GM19025 (cell line): ENCODE results near the gene SYNDIG1.

Experiments used
- ATAC-seq: cut with Tn5 transposase; IDR thresholded peaks from one replicate; pipeline ENCODE4 v1.9.1; 2021; ENCODE audit warnings: mild to moderate bottlenecking, low read depth, moderate library complexity; ENCODE audit not compliant: unreplicated experiment

Gene SYNDIG1

GRCh38 chr20:24580855-24581254 lies 111.4 kb downstream of the SYNDIG1 start:
- no peak for ATAC-seq

DNA sequence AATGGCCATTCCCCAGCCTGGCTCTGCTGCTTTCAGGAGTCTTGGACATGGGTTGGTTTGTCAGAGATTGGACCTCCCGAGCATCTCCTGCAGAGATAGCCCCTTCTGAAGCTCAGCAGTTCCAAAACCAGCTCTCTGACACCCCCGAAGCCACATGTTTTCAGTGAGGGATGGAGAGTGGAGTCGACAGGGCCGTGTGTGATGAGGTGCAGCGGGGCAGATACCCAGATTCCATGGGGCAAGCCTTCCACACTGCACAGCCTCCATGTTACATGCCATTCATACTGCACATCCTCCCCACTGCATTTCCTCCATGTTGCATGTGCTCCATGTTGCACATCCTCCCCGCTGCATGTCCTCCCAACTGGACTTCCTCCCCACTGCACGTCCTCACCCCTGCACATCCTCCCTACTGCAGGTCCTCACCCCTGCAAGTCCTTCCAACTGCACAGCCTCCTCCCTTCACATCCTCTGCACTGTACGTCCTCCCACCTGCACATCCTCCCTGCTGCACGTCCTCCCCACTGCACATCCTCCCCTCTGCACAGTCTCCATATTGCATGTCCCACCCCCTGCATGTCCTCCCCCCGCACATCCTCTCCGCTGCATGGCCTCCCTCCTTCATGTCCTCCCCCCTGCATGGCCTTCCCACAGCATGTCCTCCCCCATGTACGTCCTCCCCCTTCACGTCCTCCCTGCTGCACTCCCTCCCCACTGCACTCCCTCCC lies 112.2 kb downstream of the SYNDIG1 start:
- no peak for ATAC-seq

DNA sequence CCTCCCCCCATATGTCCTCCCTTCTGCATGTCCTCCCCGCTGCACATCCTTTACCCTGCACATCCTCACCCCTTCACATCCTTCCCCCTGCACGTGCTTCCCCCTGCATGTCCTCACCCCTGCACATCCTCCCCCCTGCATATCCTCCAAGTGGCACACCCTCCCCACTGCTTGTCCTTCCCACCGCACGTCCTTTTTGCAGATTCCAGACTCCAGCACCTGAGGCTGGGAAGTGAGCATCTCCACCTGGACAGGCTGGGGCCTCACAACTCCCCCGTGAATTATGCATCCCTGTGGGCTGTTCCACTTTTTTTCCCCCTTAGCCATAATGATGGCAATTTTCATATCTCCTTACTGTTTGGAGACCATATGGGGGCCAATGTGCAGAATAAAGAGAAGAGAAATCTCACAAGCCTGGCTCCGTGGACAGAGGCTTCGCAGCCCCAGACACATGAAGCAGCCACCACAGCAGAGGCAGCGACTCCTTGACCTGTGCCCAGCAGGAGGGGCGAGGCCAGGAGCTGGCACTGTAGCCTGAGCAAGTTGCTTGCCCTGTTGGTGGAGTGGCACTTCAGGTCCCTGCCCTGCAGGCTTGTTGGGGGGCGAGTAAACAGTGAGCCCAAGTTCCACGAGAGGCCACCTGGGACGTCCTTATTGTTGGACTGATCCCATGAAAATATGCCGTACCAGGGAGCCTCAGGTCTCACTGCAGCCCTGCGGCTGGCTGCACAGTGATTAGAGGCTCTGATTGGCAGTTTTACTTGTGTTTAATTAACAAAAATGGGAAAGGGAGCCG lies 113.1 kb downstream of the SYNDIG1 start:
- no peak for ATAC-seq

- no peak for ATAC-seq
Observed at GRCh38 chr20:24583169-24583792, 113.9 kb downstream of the SYNDIG1 start.

- ATAC-seq: no peak
Observed at GRCh38 chr20:24584078-24584477, 114.6 kb downstream of the SYNDIG1 start.

DNA sequence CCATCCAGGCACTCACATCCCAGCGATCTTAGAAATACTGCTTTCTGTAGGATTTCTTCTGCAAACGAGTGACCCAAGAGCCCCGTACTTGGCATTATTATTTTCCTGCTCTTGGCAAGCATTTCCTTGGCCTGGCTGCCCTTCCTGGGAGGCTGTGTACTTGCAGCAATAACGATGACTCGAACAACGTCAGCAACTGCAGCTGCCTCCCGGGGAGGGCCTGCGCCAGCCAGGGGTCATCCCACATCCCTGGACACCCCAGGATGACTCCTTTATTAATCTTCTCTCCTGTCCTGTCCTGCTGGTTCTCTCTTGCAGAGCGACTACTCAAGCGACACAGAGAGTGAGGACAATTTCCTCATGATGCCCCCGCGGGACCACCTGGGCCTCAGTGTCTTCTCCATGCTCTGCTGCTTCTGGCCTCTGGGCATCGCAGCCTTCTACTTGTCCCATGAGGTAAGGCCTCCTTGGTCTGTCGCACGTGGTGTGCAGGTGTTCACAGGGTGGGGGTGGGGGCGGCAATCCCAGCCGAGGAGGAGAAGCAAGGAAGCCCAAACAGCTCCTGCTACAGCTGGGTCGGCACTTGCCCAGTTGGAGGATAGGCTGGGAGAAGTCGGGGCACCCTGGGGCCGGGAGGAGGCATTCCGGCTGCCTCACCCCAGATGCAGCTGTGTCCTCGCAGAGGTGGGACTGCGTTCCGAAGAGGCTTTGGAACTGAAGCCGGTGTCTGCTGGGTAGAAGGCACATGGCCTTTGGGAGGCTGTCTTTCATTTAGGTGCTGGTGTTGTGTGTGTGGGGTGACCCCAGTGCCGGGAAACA lies 115.3 kb downstream of the SYNDIG1 start:
- ATAC-seq: no peak

DNA sequence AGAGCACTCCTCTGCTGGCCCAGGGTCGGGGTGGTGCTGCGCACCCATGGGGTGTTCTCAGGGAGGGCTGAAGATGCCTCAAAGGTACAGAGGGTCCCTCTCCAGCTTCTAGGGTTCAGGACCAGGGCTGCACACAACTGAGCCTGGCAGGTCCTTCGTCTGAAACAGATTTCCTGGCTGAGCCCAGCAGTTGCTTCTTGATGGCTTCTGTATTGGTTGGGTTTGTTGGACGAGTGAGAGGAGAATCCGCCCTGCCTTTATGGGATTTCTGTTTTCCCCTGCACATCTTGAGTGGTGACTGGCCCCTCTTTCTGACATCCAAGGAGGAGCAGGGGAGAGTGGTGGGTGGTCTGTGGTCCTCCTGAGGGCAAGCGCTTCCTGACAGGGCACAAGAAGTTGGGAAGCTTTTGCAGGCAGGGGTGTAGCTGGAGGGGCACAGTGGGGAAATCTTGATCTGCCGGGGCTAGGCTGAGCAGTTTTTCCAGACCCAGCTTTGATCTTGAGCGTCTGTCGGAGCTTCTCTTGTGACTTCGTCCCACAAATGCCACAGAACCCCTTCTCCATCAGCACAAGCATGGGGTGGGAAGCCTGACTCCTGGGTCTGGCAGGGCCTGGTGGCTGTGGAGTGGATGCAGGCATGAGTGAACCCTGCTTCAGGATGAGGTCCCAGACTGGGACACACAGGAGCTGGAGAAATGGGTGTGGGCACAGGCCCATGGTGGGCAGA lies 116.5 kb downstream of the SYNDIG1 start:
- no peak for ATAC-seq

GRCh38 chr20:24586523-24586840 lies 117.1 kb downstream of the SYNDIG1 start:
- no peak for ATAC-seq

GRCh38 chr20:24587384-24588046 lies 118.1 kb downstream of the SYNDIG1 start:
- no peak for ATAC-seq

GRCh38 chr20:24588047-24588635 lies 118.7 kb downstream of the SYNDIG1 start:
- no peak for ATAC-seq

GRCh38 chr20:24588725-24589340 lies 119.4 kb downstream of the SYNDIG1 start:
- ATAC-seq: no peak

DNA sequence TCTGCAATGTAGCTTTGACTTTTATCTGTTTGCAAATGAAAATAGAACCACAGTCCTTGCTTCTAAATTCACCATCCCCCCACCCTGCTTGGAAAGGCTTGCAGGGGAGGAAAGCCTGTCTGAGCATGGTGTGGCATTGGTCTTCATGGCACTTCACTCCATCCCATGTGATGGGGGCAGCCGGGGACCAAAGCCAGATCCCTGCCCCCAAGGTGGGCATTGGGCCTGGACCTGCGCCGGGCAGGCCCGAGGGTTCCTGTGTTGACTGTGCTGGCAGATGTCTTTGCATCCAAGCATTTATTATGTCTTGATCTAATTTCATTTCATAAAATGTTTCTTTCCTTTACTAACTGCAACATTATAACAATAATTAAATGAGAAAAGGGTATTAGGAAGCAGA lies 120.0 kb downstream of the SYNDIG1 start:
- no peak for ATAC-seq

DNA sequence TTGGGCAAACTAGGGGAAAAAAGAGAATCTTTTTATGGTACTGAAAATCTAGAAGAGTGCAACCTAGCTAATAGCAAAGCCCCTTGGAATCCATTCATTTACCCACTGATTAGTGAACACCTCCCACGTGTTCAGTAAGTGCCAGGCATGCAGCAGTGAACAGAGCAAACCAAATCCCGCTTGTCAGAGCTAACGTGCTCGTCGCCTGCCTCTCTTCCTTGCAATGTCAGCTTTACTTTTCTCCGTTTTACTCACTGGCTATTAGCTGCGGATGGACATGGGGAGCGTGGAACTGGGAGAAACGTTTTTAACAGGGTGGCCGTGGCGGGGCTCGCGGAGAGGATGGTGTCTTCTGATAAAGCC lies 120.4 kb downstream of the SYNDIG1 start:
- ATAC-seq: no peak

- no peak for ATAC-seq
Observed at GRCh38 chr20:24590178-24590982, 121.0 kb downstream of the SYNDIG1 start.

GRCh38 chr20:24597051-24597450 lies 127.6 kb downstream of the SYNDIG1 start:
- ATAC-seq: no peak

DNA sequence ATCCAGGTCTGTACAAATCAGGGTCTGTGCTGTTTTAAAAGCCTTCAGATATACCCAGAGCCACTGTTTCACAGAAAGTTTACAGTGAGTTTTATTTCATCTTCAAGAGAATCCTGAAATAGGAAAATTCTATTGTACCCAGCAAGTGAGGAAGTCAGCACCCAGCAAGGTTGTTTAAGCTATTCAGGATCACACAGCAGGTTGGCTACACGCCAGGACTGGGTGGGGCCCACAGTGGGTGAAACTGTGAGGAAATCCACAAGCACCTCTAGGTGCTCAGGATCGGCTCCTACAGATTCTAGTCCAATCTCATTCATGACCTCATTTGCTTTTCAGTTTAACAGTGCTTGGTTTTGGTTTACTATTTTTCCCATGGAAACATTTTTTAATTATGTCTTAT lies 128.9 kb downstream of the SYNDIG1 start:
- ATAC-seq: no peak

GRCh38 chr20:24598996-24599395 lies 129.6 kb downstream of the SYNDIG1 start:
- no peak for ATAC-seq

DNA sequence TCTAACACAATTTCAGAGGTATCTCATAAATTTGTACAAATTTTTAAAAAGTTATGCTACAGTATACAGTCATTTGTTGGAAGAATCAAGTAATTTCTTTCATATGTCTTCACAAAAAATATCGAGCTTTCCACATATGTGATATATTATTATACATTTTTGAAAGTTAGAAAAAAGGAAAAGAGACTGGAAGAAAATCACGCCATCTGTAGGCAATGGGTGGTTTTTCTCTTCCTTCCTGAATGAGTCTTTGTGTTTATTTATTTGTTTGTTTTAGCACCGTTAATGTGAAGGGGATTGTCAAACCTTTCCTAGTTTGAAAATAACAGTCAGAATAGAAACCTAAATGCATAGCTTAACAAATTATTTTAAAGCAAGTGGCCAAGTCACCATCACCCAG lies 130.6 kb downstream of the SYNDIG1 start:
- ATAC-seq: no peak
